ENCODE results near the gene CBFA2T2.
"Not testable (repeated sequence)": the region's sequence is repeated elsewhere in the genome, so short reads cannot be mapped to it uniquely, and the experiment has no call there.

Gene CBFA2T2

GRCh38 chr20:33685328-33686099, 195.6 kb downstream of the CBFA2T2 start:
- peak; percentile 83 for DNase-seq

- peak; percentile 97 for DNase-seq
Observed at GRCh38 chr20:33686100-33686983, 196.4 kb downstream of the CBFA2T2 start, which contains the start of gene E2F1. Gene E2F1, minus strand, starts transcription at chr20:33686385. Its CDS starts 121 bp downstream, at chr20:33686264.

GRCh38 chr20:33686984-33687366, 197.1 kb downstream of the CBFA2T2 start:
- no peak for DNase-seq

GRCh38 chr20:33687370-33687915, 197.5 kb downstream of the CBFA2T2 start:
- DNase-seq, result no peak

GRCh38 chr20:33687993-33688937, 198.4 kb downstream of the CBFA2T2 start:
- DNase-seq, result no peak

GRCh38 chr20:33688938-33689424, 199.1 kb downstream of the CBFA2T2 start:
- DNase-seq, result no peak

GRCh38 chr20:33689493-33689892, 199.6 kb downstream of the CBFA2T2 start:
- no peak for DNase-seq

GRCh38 chr20:33689973-33690372, 200.1 kb downstream of the CBFA2T2 start:
- DNase-seq, result peak; percentile 67

GRCh38 chr20:33693289-33693688, 203.4 kb downstream of the CBFA2T2 start:
- no peak for DNase-seq

GRCh38 chr20:33693741-33694638, 204.1 kb downstream of the CBFA2T2 start:
- DNase-seq, result no peak

GRCh38 chr20:33694639-33695012, 204.7 kb downstream of the CBFA2T2 start:
- DNase-seq, result no peak

GRCh38 chr20:33696448-33696847, 206.6 kb downstream of the CBFA2T2 start:
- no peak for DNase-seq

GRCh38 chr20:33697129-33697528, 207.2 kb downstream of the CBFA2T2 start:
- DNase-seq, result no peak

- not testable (repeated sequence) for DNase-seq
Observed at GRCh38 chr20:33698966-33699365, 209.1 kb downstream of the CBFA2T2 start.

Data from activated CD4-positive, alpha-beta T cell treated with anti-CD3 and anti-CD28 coated beads for 48 hours (primary cell).